DMS79 treated with DMSO at 0.1 percent for 48 hours (cell line): ENCODE measurements around the gene ZNF229.
"Not testable (repeated sequence)": the region's sequence is repeated elsewhere in the genome, so short reads cannot be mapped to it uniquely, and the experiment has no call there.

Experiments used
- DNase-seq: peaks from one replicate; lab custom pipeline; 2025; lab: John Stamatoyannopoulos, UW

ZNF229 gene

GRCh38 chr19:44447916-44448674, at the start of gene ZNF229:
ZNF229 (minus strand) TSS chr19:44448472; CDS start chr19:44442847, 5,625 bp downstream.
- peak; percentile 95 for DNase-seq

- no peak for DNase-seq
Measured at GRCh38 chr19:44496711-44497110, 48.4 kb upstream of the ZNF229 start.

- DNase-seq, result peak; percentile 5
Measured at GRCh38 chr19:44476559-44477408, 28.5 kb upstream of the ZNF229 start.

GRCh38 chr19:44468730-44469129, 20.5 kb upstream of the ZNF229 start:
- DNase-seq, result not testable (repeated sequence)

- DNase-seq, result not testable (repeated sequence)
Measured at GRCh38 chr19:44462600-44463286, 14.5 kb upstream of the ZNF229 start.

- DNase-seq, result not testable (repeated sequence)
Measured at GRCh38 chr19:44456016-44456415, 7.7 kb upstream of the ZNF229 start.

- DNase-seq, result no peak
Measured at GRCh38 chr19:44455100-44455499, 6.8 kb upstream of the ZNF229 start.

GRCh38 chr19:44452367-44452766, 4.1 kb upstream of the ZNF229 start:
- DNase-seq, result no peak

GRCh38 chr19:44451687-44452086, 3.4 kb upstream of the ZNF229 start:
- DNase-seq, result no peak

- DNase-seq, result no peak
Measured at GRCh38 chr19:44438441-44438840, 9.8 kb downstream of the ZNF229 start.

GRCh38 chr19:44435441-44435840, 12.8 kb downstream of the ZNF229 start:
- DNase-seq, result no peak

- DNase-seq, result no peak
Measured at GRCh38 chr19:44430956-44431355, 17.3 kb downstream of the ZNF229 start.

GRCh38 chr19:44415553-44415952, 32.7 kb downstream of the ZNF229 start:
- DNase-seq, result not testable (repeated sequence)

GRCh38 chr19:44401139-44402115, 46.8 kb downstream of the ZNF229 start, which contains the start of gene ZNF285:
ZNF285 (minus strand) TSS chr19:44401608; CDS start chr19:44397213, 4,395 bp downstream.
- no peak for DNase-seq

GRCh38 chr19:44389268-44389667, 59.0 kb downstream of the ZNF229 start:
- not testable (repeated sequence) for DNase-seq
